H1 (cell line): ENCODE results near the gene PCDHB15. TPM values are rescaled to one million over a fixed set of nuclear protein-coding genes. Genes with fewer than 3 reads are reported as not detected.
"Not testable (repeated sequence)": the region's sequence is repeated elsewhere in the genome, so short reads cannot be mapped to it uniquely, and the experiment has no call there.

ENCODE experiments used
- CTCF ChIA-PET: fragments of 300-600 bp; sonication (Branson Sonifier 250); formaldehyde crosslinking; loops from one replicate; lab custom pipeline; 2021; ENCODE audit not compliant: partially characterized antibody; lab: Charles Lee
- POLR2A ChIA-PET: fragments of 300-600 bp; sonication (Branson Sonifier 250); formaldehyde crosslinking; loops from one replicate; lab custom pipeline; 2021; ENCODE audit warnings: inconsistent platforms; ENCODE audit not compliant: partially characterized antibody; lab: Charles Lee
- DNase-seq, 2 experiments: peaks; one replicate each; pipeline versions ENCODE4 v3.0.0 to v3.0.0-alpha.2; 2010 to 2022; ENCODE audit warnings: low spot score in 2 of 2, low read depth in 1 of 2, mixed read lengths in 1 of 2
- FAIRE-seq: peaks from 2 replicates; lab custom pipeline; 2011; peaks lifted over from hg19 to GRCh38; lab: Jason Lieb, UNC
- H2AFZ ChIP-seq: 2 replicates; pipeline ENCODE4 v1.8.1; 2012; ENCODE audit warnings: low read length, inconsistent platforms
- H2AK5ac ChIP-seq: 2 replicates; pipeline ENCODE4 v1.6.1; 2013; ENCODE audit warnings: low read depth, low read length
- H2BK120ac ChIP-seq: replicated peaks from 2 replicates; pipeline ENCODE3; 2013; ENCODE audit warnings: low read depth, low read length, inconsistent platforms
- H2BK12ac ChIP-seq: 2 replicates; pipeline ENCODE4 v1.6.1; 2013; ENCODE audit warnings: low read depth, low read length
- H2BK15ac ChIP-seq: 2 replicates; pipeline ENCODE4 v1.6.1; 2013; ENCODE audit warnings: low read length
- H2BK20ac ChIP-seq: 2 replicates; pipeline ENCODE4 v1.6.1; 2013; ENCODE audit warnings: low read length
- H2BK5ac ChIP-seq: 2 replicates; pipeline ENCODE4 v1.6.1; 2013; ENCODE audit warnings: low read depth, low read length
- H3K14ac ChIP-seq: 2 replicates; pipeline ENCODE4 v1.6.1; 2013; ENCODE audit warnings: inconsistent platforms; ENCODE audit not compliant: insufficient read length
- H3K18ac ChIP-seq: 2 replicates; pipeline ENCODE4 v1.6.1; 2013; ENCODE audit warnings: low read length; ENCODE audit errors: extremely low read depth
- H3K23ac ChIP-seq: 2 replicates; pipeline ENCODE4 v1.6.1; 2013; ENCODE audit warnings: inconsistent platforms; ENCODE audit not compliant: insufficient read length
- H3K23me2 ChIP-seq: 2 replicates; pipeline ENCODE4 v1.6.1; 2013; ENCODE audit warnings: low read depth, low read length
- H3K27ac ChIP-seq: 2 replicates; pipeline ENCODE4 v1.6.1; 2011; ENCODE audit warnings: low read depth, low read length, inconsistent platforms
- H3K27me3 ChIP-seq, 4 experiments: replicated peaks in 1 of 4; 1 replicate in 1 of 4; 2 replicates in 3 of 4; pipeline versions ENCODE4 v1.6.1 to v1.8.1; 2011 to 2013; ENCODE audit warnings: low read length in 3 of 4, mild to moderate bottlenecking in 3 of 4, inconsistent platforms in 2 of 4, mixed read lengths in 2 of 4, moderate library complexity in 1 of 4; ENCODE audit not compliant: control insufficient read depth in 3 of 4, insufficient read depth in 3 of 4; ENCODE audit errors: extremely low read depth in 1 of 4
- H3K36me3 ChIP-seq, 4 experiments: 2 replicates each; pipeline versions ENCODE4 v1.6.1 to v1.8.1; 2011 to 2013; ENCODE audit warnings: mild to moderate bottlenecking in 4 of 4, low read length in 3 of 4, moderate library complexity in 2 of 4, control low read depth in 1 of 4, inconsistent platforms in 1 of 4; ENCODE audit not compliant: insufficient read depth in 4 of 4, control insufficient read depth in 2 of 4
- H3K4ac ChIP-seq: replicated peaks from 2 replicates; pipeline ENCODE3; 2013; ENCODE audit warnings: low read length, low read depth, mixed read lengths, inconsistent platforms; ENCODE audit not compliant: insufficient read length
- H3K4me1 ChIP-seq, 4 experiments: replicated peaks in 1 of 4; 1 replicate in 1 of 4; 2 replicates in 3 of 4; pipeline versions ENCODE4 v1.6.1 to v1.8.1; 2011 to 2013; ENCODE audit warnings: low read length in 3 of 4, inconsistent platforms in 2 of 4, mixed read lengths in 1 of 4; ENCODE audit not compliant: insufficient read depth in 4 of 4, control insufficient read depth in 3 of 4
- H3K4me2 ChIP-seq, 2 experiments: 2 replicates each; pipeline versions ENCODE4 v1.6.1 to v1.8.1; 2011 to 2013; ENCODE audit warnings: low read depth in 2 of 2, low read length in 2 of 2, control low read depth in 1 of 2, inconsistent platforms in 1 of 2, mild to moderate bottlenecking in 1 of 2; ENCODE audit not compliant: insufficient read depth in 1 of 2
- H3K4me3 ChIP-seq, 4 experiments: fragments of 200-600, 300-600 bp in 1 of 4; sonication (generic), shearing (Covaris generic), sonication (Bioruptor Twin) in 1 of 4; 2 replicates each; pipeline versions ENCODE4 v1.5.1 to v1.8.1; 2011 to 2016; ENCODE audit warnings: low read length in 4 of 4, low read depth in 3 of 4, control low read depth in 2 of 4, inconsistent platforms in 2 of 4, mild to moderate bottlenecking in 2 of 4, mixed read lengths in 1 of 4, moderate library complexity in 1 of 4; ENCODE audit not compliant: insufficient read depth in 2 of 4; ENCODE audit errors: extremely low read depth in 1 of 4
- H3K56ac ChIP-seq: replicated peaks from 2 replicates; pipeline ENCODE3; 2013; ENCODE audit warnings: low read depth, mild to moderate bottlenecking, mixed read lengths, low read length, inconsistent platforms; ENCODE audit not compliant: insufficient read length
- H3K79me1 ChIP-seq: 2 replicates; pipeline ENCODE4 v1.6.1; 2013; ENCODE audit warnings: low read depth, low read length, control low read depth
- H3K79me2 ChIP-seq, 2 experiments: 2 replicates each; pipeline versions ENCODE4 v1.6.1 to v1.8.1; 2012 to 2013; ENCODE audit warnings: low read length in 2 of 2, mild to moderate bottlenecking in 2 of 2, inconsistent platforms in 1 of 2; ENCODE audit not compliant: insufficient read depth in 2 of 2, control insufficient read depth in 1 of 2
- H3K9ac ChIP-seq, 4 experiments: replicated peaks in 1 of 4; 1 replicate in 1 of 4; 2 replicates in 3 of 4; pipeline versions ENCODE4 v1.6.1 to v1.8.1; 2011 to 2013; ENCODE audit warnings: low read depth in 3 of 4, low read length in 3 of 4, control low read depth in 2 of 4, mild to moderate bottlenecking in 2 of 4, moderate library complexity in 2 of 4, inconsistent platforms in 1 of 4; ENCODE audit errors: extremely low read depth in 1 of 4
- H3K9me3 ChIP-seq, 2 experiments: 2 replicates each; pipeline versions ENCODE4 v1.6.1 to v1.8.1; 2012 to 2013; ENCODE audit warnings: mild to moderate bottlenecking in 2 of 2, moderate library complexity in 2 of 2, control low read depth in 1 of 2, inconsistent platforms in 1 of 2, low read depth in 1 of 2, low read length in 1 of 2, mixed read lengths in 1 of 2; ENCODE audit not compliant: insufficient read depth in 2 of 2
- H4K20me1 ChIP-seq, 2 experiments: replicated peaks in 1 of 2; 2 replicates each; pipeline versions ENCODE3 to v1.8.1; 2011 to 2013; ENCODE audit warnings: inconsistent platforms in 2 of 2, low read length in 2 of 2, mild to moderate bottlenecking in 1 of 2; ENCODE audit not compliant: insufficient read depth in 2 of 2, control insufficient read depth in 1 of 2
- H4K5ac ChIP-seq: 2 replicates; pipeline ENCODE4 v1.6.1; 2013; ENCODE audit warnings: low read length, low read depth, mixed read lengths, inconsistent platforms; ENCODE audit not compliant: insufficient read length
- H4K8ac ChIP-seq: 2 replicates; pipeline ENCODE4 v1.8.0; 2013; ENCODE audit warnings: mild to moderate bottlenecking, moderate library complexity, low read length, inconsistent platforms; ENCODE audit not compliant: insufficient read depth; ENCODE audit errors: extremely low read depth
- H4K91ac ChIP-seq: replicated peaks from 2 replicates; pipeline ENCODE3; 2013; ENCODE audit warnings: low read length, mixed read lengths, inconsistent platforms; ENCODE audit not compliant: insufficient read length
- WGBS, 2 experiments: shearing (Covaris generic) in 1 of 2; methylation state at CpG; one replicate each; pipeline versions ENCODE4 v1.1.6 to v1.1.7; 2013 to 2015; ENCODE audit warnings: low lambda C conversion rate in 2 of 2, mixed read lengths in 2 of 2, inconsistent platforms in 1 of 2, low coverage in 1 of 2, missing lambda C conversion rate in 1 of 2; ENCODE audit not compliant: insufficient replicate concordance in 2 of 2, insufficient coverage in 1 of 2, insufficient read length in 1 of 2; ENCODE audit errors: extremely low coverage in 1 of 2, missing lambda C conversion rate in 1 of 2; 5-methylcytosine and 5-hydroxymethylcytosine counted together
- polyA plus RNA-seq, 7 experiments: library from polyadenylated mRNA; depleted of rRNA in 3 of 7; stranded (reverse) in 5 of 7; unstranded in 2 of 7; fragments of >200 nt in 5 of 7; fragments of 200-250 nt in 2 of 7; gene quantifications; 1 replicate in 5 of 7; 2 replicates in 1 of 7; 4 replicates in 1 of 7; pipeline versions ENCODE4 v1.2.1 to v1.2.3, GENCODE V29; 2011 to 2013; ENCODE audit warnings: missing spikeins in 2 of 7, mixed read lengths in 2 of 7
- total RNA-seq: library from RNA; stranded (reverse); fragmentation: NEBNext Ultra II Directional; extraction: Animal tissue kit (Norgen Biotek cat#: 25700); gene quantifications from 2 replicates; pipeline ENCODE4 v1.2.1, GENCODE V29; 2021

Gene PCDHB15
- total and polyA plus RNA-seq, 2 of the 8 experiments (the other 6 are each of a cell fraction or from before 2014, with no cell fraction given): 2.8 to 4.0 TPM

DNA sequence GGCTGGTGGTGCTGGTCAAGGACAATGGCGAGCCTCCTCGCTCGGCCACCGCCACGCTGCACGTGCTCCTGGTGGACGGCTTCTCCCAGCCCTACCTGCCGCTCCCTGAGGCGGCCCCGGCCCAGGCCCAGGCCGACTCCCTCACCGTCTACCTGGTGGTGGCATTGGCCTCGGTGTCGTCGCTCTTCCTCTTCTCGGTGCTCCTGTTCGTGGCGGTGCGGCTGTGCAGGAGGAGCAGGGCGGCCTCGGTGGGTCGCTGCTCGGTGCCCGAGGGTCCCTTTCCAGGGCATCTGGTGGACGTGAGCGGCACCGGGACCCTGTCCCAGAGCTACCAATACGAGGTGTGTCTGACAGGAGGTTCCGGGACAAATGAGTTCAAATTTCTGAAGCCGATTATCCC lies 19.8 kb upstream of the PCDHB15 start:
- not testable (repeated sequence) for H3K18ac ChIP-seq, H3K79me2 ChIP-seq, H4K20me1 ChIP-seq, H3K23me2 ChIP-seq, H2AFZ ChIP-seq, H2BK120ac ChIP-seq, H3K14ac ChIP-seq, H2BK5ac ChIP-seq, H3K4me3 ChIP-seq, H3K36me3 ChIP-seq, FAIRE-seq, H3K4me1 ChIP-seq, H3K4ac ChIP-seq, H2BK20ac ChIP-seq, H4K91ac ChIP-seq, H3K9me3 ChIP-seq, H3K56ac ChIP-seq, H2BK15ac ChIP-seq, H3K9ac ChIP-seq, H3K27ac ChIP-seq, H3K23ac ChIP-seq, DNase-seq, H2BK12ac ChIP-seq, H3K79me1 ChIP-seq, H4K8ac ChIP-seq, H3K4me2 ChIP-seq, H4K5ac ChIP-seq, H3K27me3 ChIP-seq, H2AK5ac ChIP-seq
- WGBS, 2 experiments: 100% methylated on average over 10 of the region's 30 CpGs; no CpG with 5 or more reads in 1 of the 2 experiments
- ChIA-PET POLR2A (interaction anchor here (0.9 kb wide), 1 partner anchor 95 kb away, joined by 3 read pairs; no protein-coding TSS in a partner anchor), CTCF (interaction anchor here (0.9 to 2.1 kb wide), 11 partner anchors 9 to 289 kb away, joined by 3 to 6 read pairs (median 4); partner anchors contain the start of genes PCDHB13, PCDHGA10, PCDHGA2 and PCDHGB6)
